ENCODE measurements around the gene CAND2. TPM values are rescaled to one million over a fixed set of nuclear protein-coding genes. Genes with fewer than 3 reads are reported as not detected.

CAND2 gene
- total RNA-seq, 4 donors from 2014 or later = 2.2 to 6.8 (median 4.9) TPM

- TF ChIP-seq CTCF (IDR thresholded peaks at IDR 0.05) = no peak
- ATAC-seq (ENCODE audit: low FRiP score) (no peak), DNase-seq (ENCODE audit: low spot score) (no peak)
These were observed 63.4 kb downstream of the CAND2 start for GRCh38 chr3:12859840-12860239.

GRCh38 chr3:12861611-12862010 lies 65.1 kb downstream of the CAND2 start:
- ATAC-seq (ENCODE audit: low FRiP score) (no peak), DNase-seq (ENCODE audit: low spot score) (no peak)
- TF ChIP-seq CTCF (IDR thresholded peaks at IDR 0.05) = no peak

GRCh38 chr3:12862387-12862786 lies 65.9 kb downstream of the CAND2 start:
- no peak for ATAC-seq (ENCODE audit: low FRiP score)
- DNase-seq (ENCODE audit: low spot score) = no peak

GRCh38 chr3:12865271-12865670 lies 68.8 kb downstream of the CAND2 start:
- DNase-seq (ENCODE audit: low spot score) (no peak), ATAC-seq (ENCODE audit: low FRiP score) (no peak)
- no peak for TF ChIP-seq CTCF (IDR thresholded peaks at IDR 0.05)

More at GRCh38 chr3:12862387-12862786, 65.9 kb downstream of the CAND2 start:
- TF ChIP-seq CTCF (IDR thresholded peaks at IDR 0.05) = no peak

GRCh38 chr3:12866836-12867235 lies 70.4 kb downstream of the CAND2 start:
- DNase-seq (ENCODE audit: low spot score) = no peak
- no peak for TF ChIP-seq CTCF (IDR thresholded peaks at IDR 0.05)
- ATAC-seq (ENCODE audit: low FRiP score) = no peak

- peak; percentile 90 for ATAC-seq (ENCODE audit: low FRiP score)
- DNase-seq (ENCODE audit: low spot score) = peak; percentile 54
- TF ChIP-seq CTCF (IDR thresholded peaks at IDR 0.05) = peak in 1 of 3 donors; percentile 43
These were observed 71.9 kb downstream of the CAND2 start for GRCh38 chr3:12868039-12869034.
